HCT116 (cell line): ENCODE measurements around the gene CLEC16A. TPM values are rescaled to one million over a fixed set of nuclear protein-coding genes. Genes with fewer than 3 reads are reported as not detected.

Experiments used
- ATAC-seq: fragments of 200-7000 bp; cut with Tn5 transposase; 2 replicates; pipeline ENCODE4 v1.9.1; 2020; ENCODE audit warnings: mild to moderate bottlenecking, moderate library complexity
- BruUV-seq: library from RNA; stranded (reverse); fragments of 400-500 nt; replicated peaks from 2 replicates; lab custom pipeline; 2021; lab: Mats Ljungman, UMichigan
- CTCF ChIA-PET: fragments of 300-600 bp; sonication (Branson Sonifier 250); formaldehyde crosslinking; loops from one replicate; lab custom pipeline; 2021; ENCODE audit warnings: antibody characterized with exemption; lab: Charles Lee
- POLR2A ChIA-PET: fragments of 300-600, 350-600 bp; sonication (Branson Sonifier 250); formaldehyde crosslinking; loops from one replicate; lab custom pipeline; 2021; ENCODE audit warnings: antibody characterized with exemption; lab: Charles Lee
- RAD21 ChIA-PET, 2 experiments: fragments of 300-600 bp; sonication (Branson Sonifier 250); formaldehyde crosslinking; loops; one replicate each; lab custom pipeline; 2023; ENCODE audit warnings: low total read pairs in 2 of 2; ENCODE audit not compliant: uncharacterized antibody in 2 of 2, unreplicated experiment in 2 of 2, low non-redundant PET in 1 of 2; lab: Charles Lee
- DNase-seq: peaks from one replicate; pipeline ENCODE4 v3.0.0-alpha.2; 2010; ENCODE audit warnings: low read depth, low spot score
- H2AFZ ChIP-seq: fragments of 200-600 bp; shearing (Covaris generic), sonication (generic); 2 replicates; pipeline ENCODE4 v1.6.1; 2017; ENCODE audit warnings: low read depth, mixed run types, mixed read lengths, antibody characterized with exemption, low read length; ENCODE audit not compliant: poor library complexity, severe bottlenecking
- H3K27ac ChIP-seq: 2 replicates; pipeline ENCODE4 v1.5.1; 2012; ENCODE audit warnings: low read depth, low read length
- H3K27me3 ChIP-seq: fragments of 200-600 bp; sonication (generic); 2 replicates; pipeline ENCODE4 v1.6.1; 2016; ENCODE audit warnings: mixed run types, low read length, mixed read lengths; ENCODE audit not compliant: insufficient read depth
- H3K36me3 ChIP-seq, 2 experiments: fragments of 200-500 bp in 1 of 2; fragments of 200-600 bp in 1 of 2; sonication (Bioruptor generic) in 1 of 2; sonication (generic) in 1 of 2; 2 replicates each; pipeline versions ENCODE4 v1.5.1 to v1.6.1; 2014 to 2016; ENCODE audit warnings: low read length in 2 of 2, inconsistent platforms in 1 of 2, mixed read lengths in 1 of 2, mixed run types in 1 of 2; ENCODE audit not compliant: insufficient read depth in 2 of 2, control insufficient read depth in 1 of 2
- H3K4me1 ChIP-seq, 2 experiments: fragments of 200-600 bp in 1 of 2; sonication (generic) in 1 of 2; 2 replicates each; pipeline versions ENCODE4 v1.5.1 to v1.6.1; 2012 to 2017; ENCODE audit warnings: low read length in 2 of 2, inconsistent platforms in 1 of 2, mild to moderate bottlenecking in 1 of 2, mixed read lengths in 1 of 2, mixed run types in 1 of 2, moderate library complexity in 1 of 2; ENCODE audit not compliant: insufficient read depth in 2 of 2, control insufficient read depth in 1 of 2
- H3K4me2 ChIP-seq: fragments of 200-600 bp; sonication (generic); 2 replicates; pipeline ENCODE4 v1.6.1; 2017; ENCODE audit warnings: mixed run types, low read length, mixed read lengths
- H3K4me3 ChIP-seq, 2 experiments: fragments of 200-600 bp in 1 of 2; sonication (generic) in 1 of 2; replicated peaks in 1 of 2; 2 replicates each; pipeline ENCODE4 v1.5.1; 2011 to 2016; ENCODE audit warnings: low read length in 2 of 2, control low read depth in 1 of 2, low read depth in 1 of 2, mild to moderate bottlenecking in 1 of 2, mixed read lengths in 1 of 2, mixed run types in 1 of 2
- H3K79me2 ChIP-seq: fragments of 200-600 bp; sonication (generic); 2 replicates; pipeline ENCODE4 v1.6.1; 2017; ENCODE audit warnings: mild to moderate bottlenecking, mixed run types, low read length, moderate library complexity, mixed read lengths; ENCODE audit not compliant: insufficient read depth
- H3K9ac ChIP-seq: fragments of 200-600 bp; sonication (generic); 2 replicates; pipeline ENCODE4 v1.6.1; 2016; ENCODE audit warnings: low read length, mixed read lengths
- H3K9me2 ChIP-seq: fragments of 200-600 bp; sonication (generic), shearing (Covaris generic); 2 replicates; pipeline ENCODE4 v1.6.1; 2017; ENCODE audit warnings: mixed run types, mild to moderate bottlenecking, moderate library complexity; ENCODE audit not compliant: insufficient read depth
- H3K9me3 ChIP-seq, 2 experiments: fragments of 200-500 bp in 1 of 2; fragments of 200-600 bp in 1 of 2; sonication (Bioruptor generic) in 1 of 2; sonication (generic) in 1 of 2; 2 replicates each; pipeline ENCODE4 v1.6.1; 2014 to 2017; ENCODE audit warnings: low read length in 2 of 2, mixed read lengths in 2 of 2, inconsistent platforms in 1 of 2, low read depth in 1 of 2, mild to moderate bottlenecking in 1 of 2, mixed run types in 1 of 2, moderate library complexity in 1 of 2; ENCODE audit not compliant: control insufficient read depth in 1 of 2, insufficient read depth in 1 of 2
- H4K20me1 ChIP-seq: fragments of 200-600 bp; sonication (generic), shearing (Covaris generic); 2 replicates; pipeline ENCODE4 v1.6.1; 2017; ENCODE audit warnings: mixed run types, mild to moderate bottlenecking, moderate library complexity; ENCODE audit not compliant: insufficient read depth
- CBX3 ChIP-seq: IDR thresholded peaks from 2 replicates; pipeline ENCODE4 v1.6.1; 2012; ENCODE audit warnings: low read depth
- CTCF ChIP-seq, 3 experiments: fragments of 200-600 bp in 1 of 3; sonication (generic) in 1 of 3; IDR thresholded peaks in 2 of 3; conservative IDR thresholded peaks in 1 of 3; 2 replicates each; pipeline ENCODE4 v1.5.1; 2012 to 2017; ENCODE audit warnings: low read depth in 2 of 3, low read length in 2 of 3, antibody characterized with exemption in 1 of 3, borderline replicate concordance in 1 of 3, control low read depth in 1 of 3, mild to moderate bottlenecking in 1 of 3, mixed read lengths in 1 of 3, mixed run types in 1 of 3, moderate library complexity in 1 of 3; ENCODE audit not compliant: insufficient read depth in 1 of 3
- EGR1 ChIP-seq: IDR thresholded peaks from 2 replicates; pipeline ENCODE4 v1.6.1; 2012; ENCODE audit warnings: low read depth
- POLR2A ChIP-seq: IDR thresholded peaks from 2 replicates; pipeline ENCODE4 v1.7.0; 2011; ENCODE audit warnings: borderline replicate concordance; ENCODE audit not compliant: insufficient read depth, insufficient read length; ENCODE audit errors: extremely low read depth
- RAD21 ChIP-seq: IDR thresholded peaks from 2 replicates; pipeline ENCODE4 v1.6.1; 2012; ENCODE audit warnings: low read depth, mild to moderate bottlenecking
- SRF ChIP-seq: IDR thresholded peaks from 2 replicates; pipeline ENCODE4 v1.6.1; 2012; ENCODE audit warnings: low read depth
- YY1 ChIP-seq: IDR thresholded peaks from 2 replicates; pipeline ENCODE4 v1.6.1; 2011; ENCODE audit warnings: low read length, low read depth, moderate library complexity, mild to moderate bottlenecking; ENCODE audit not compliant: insufficient replicate concordance; ENCODE audit errors: extremely low read depth
- ZFX ChIP-seq: fragments of 450-650 bp; IDR thresholded peaks from 2 replicates; pipeline ENCODE4 v1.6.1; 2017
- intact Hi-C: fragments of 100-400 bp; cut with micrococcal nuclease; formaldehyde crosslinking; loops from 2 replicates; pipeline ENCODE4 v1.10.0; 2022
- total RNA-seq: library from RNA; stranded (reverse); gene quantifications from one replicate; pipeline ENCODE4 v1.2.1, GENCODE V29; 2021; ENCODE audit not compliant: unreplicated experiment
- TF ChIP-seq, protein P1 (sequence below): IDR thresholded peaks from 2 replicates; pipeline ENCODE4 v1.6.1; 2011; ENCODE audit warnings: mild to moderate bottlenecking, low read length, moderate library complexity; ENCODE audit not compliant: insufficient replicate concordance; ENCODE audit errors: extremely low read depth

The CLEC16A gene
- total RNA-seq, 1 experiment from 2014 or later = 18.0 TPM

DNA sequence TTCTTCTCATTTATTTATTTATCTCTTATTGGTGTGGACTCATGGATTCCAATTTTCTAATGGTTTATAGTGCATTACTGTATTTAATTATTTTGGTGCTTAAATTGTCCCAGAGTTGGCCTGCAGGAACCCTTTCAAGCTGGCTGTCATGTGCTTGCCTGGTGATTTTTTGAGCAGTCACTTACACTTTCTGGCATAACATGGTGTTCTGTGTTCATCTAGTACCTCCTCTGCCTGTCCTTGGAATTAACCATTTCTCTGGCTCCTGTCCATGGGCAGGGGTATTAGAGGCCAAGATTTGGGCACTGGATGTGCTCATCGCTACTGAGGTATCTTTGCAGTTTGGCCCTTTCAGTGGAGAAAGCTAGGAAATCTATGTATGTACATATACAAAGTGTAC, 67.0 kb downstream of the CLEC16A start (continued):
- TF ChIP-seq CTCF (IDR thresholded peaks at IDR 0.05 in 2 of 3, conservative IDR thresholded peaks at IDR 0.05 in 1 of 3; ENCODE audit: borderline replicate concordance in 1 of 3, insufficient read depth in 1 of 3, low read depth in 2 of 3, low read length in 2 of 3) = no peak
- TF ChIP-seq POLR2A = no peak

DNA sequence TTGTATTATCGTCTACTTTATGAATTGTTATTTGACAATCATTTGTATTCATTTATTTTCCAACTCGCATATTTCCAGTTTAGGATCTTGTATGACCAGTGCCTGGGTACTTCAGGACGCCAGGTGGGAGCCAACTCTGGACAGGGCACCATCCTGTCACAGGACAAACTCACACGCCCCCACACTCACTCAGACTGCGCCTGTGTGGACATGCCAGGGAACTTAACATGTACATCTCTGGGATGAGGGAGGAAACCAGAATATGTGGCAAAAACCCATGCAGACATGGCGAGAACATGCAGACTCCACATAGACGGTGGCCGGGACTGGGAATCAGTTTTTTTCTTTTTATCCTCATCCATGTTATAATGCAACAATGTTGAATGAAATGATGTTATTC, 68.5 kb downstream of the CLEC16A start:
- CTCF ChIA-PET = no interaction called here

More for the DNA sequence above, 68.5 kb downstream of the CLEC16A start:
- Histone ChIP-seq H3K36me3 (no peaks in the 10 kb centered on the region), H3K9ac (no peak overlapping the region)
- no peak for DNase-seq
- TF ChIP-seq SRF (no peak), YY1 (no peak), RAD21 (no peak), POLR2A (no peak), CTCF (IDR thresholded peaks at IDR 0.05 in 2 of 3, conservative IDR thresholded peaks at IDR 0.05 in 1 of 3; ENCODE audit: borderline replicate concordance in 1 of 3, insufficient read depth in 1 of 3, low read depth in 2 of 3, low read length in 2 of 3) (no peak), ZFX (no peak), CBX3 (no peak), EGR1 (no peak)
- TF ChIP-seq, protein P1, sequence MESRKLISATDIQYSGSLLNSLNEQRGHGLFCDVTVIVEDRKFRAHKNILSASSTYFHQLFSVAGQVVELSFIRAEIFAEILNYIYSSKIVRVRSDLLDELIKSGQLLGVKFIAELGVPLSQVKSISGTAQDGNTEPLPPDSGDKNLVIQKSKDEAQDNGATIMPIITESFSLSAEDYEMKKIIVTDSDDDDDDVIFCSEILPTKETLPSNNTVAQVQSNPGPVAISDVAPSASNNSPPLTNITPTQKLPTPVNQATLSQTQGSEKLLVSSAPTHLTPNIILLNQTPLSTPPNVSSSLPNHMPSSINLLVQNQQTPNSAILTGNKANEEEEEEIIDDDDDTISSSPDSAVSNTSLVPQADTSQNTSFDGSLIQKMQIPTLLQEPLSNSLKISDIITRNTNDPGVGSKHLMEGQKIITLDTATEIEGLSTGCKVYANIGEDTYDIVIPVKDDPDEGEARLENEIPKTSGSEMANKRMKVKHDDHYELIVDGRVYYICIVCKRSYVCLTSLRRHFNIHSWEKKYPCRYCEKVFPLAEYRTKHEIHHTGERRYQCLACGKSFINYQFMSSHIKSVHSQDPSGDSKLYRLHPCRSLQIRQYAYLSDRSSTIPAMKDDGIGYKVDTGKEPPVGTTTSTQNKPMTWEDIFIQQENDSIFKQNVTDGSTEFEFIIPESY = no peak
- TF ChIP-seq, all 23 proteins: peak for 0
- H2AFZ ChIP-seq = no peak overlapping the region
- no peaks in the 10 kb centered on the region for H3K79me2 ChIP-seq
- H3K4me3 ChIP-seq = no peak overlapping the region
- H3K27ac ChIP-seq = no peak overlapping the region
- ChIA-PET POLR2A (no interaction called here), RAD21 (no interaction called here)
- no peak for ATAC-seq
- H3K9me2 ChIP-seq = no peaks in the 10 kb centered on the region
- H3K4me2 ChIP-seq = no peak overlapping the region
- H3K27me3 ChIP-seq = no peaks in the 10 kb centered on the region
- no peaks in the 10 kb centered on the region for H4K20me1 ChIP-seq
- peaks cover 20 to 21% of the 10 kb centered on the region in 2 experiments for H3K4me1 ChIP-seq
- H3K9me3 ChIP-seq = no peaks in the 10 kb centered on the region
- BruUV-seq = no TSS peak
- intact Hi-C loops = no loop called here
